Mucosa of rectum (tissue), 2 donors: ENCODE measurements around the gene CTNND2.

Source experiments
- H3K27ac ChIP-seq, 2 donors: one replicate each; pipeline ENCODE4 v1.7.0; 2013; ENCODE audit warnings: inconsistent platforms in 2 of 2, low read depth in 2 of 2, low read length in 2 of 2
- H3K27me3 ChIP-seq, 2 donors: one replicate each; pipeline ENCODE4 v1.7.0; 2013; ENCODE audit warnings: low read length in 2 of 2; ENCODE audit not compliant: control insufficient read depth in 2 of 2, insufficient read depth in 2 of 2
- H3K36me3 ChIP-seq, 2 donors: one replicate each; pipeline ENCODE4 v1.7.0; 2013; ENCODE audit warnings: low read length in 2 of 2; ENCODE audit not compliant: control insufficient read depth in 2 of 2, insufficient read depth in 2 of 2
- H3K4me1 ChIP-seq, 2 donors: one replicate each; pipeline ENCODE4 v1.7.0; 2013; ENCODE audit warnings: low read length in 2 of 2, mild to moderate bottlenecking in 1 of 2; ENCODE audit not compliant: control insufficient read depth in 2 of 2, insufficient read depth in 2 of 2
- H3K4me3 ChIP-seq, 2 donors: one replicate each; pipeline ENCODE4 v1.7.0; 2013; ENCODE audit warnings: low read length in 2 of 2
- H3K9ac ChIP-seq, 2 donors: one replicate each; pipeline ENCODE4 v1.7.0; 2013; ENCODE audit warnings: low read length in 2 of 2, low read depth in 1 of 2, mild to moderate bottlenecking in 1 of 2
- H3K9me3 ChIP-seq, 2 donors: one replicate each; pipeline ENCODE4 v1.7.0; 2013; ENCODE audit warnings: low read length in 2 of 2; ENCODE audit not compliant: control insufficient read depth in 2 of 2
- donor health status: healthy.
- donor health status: Normal muscosa, but diverticular disease.

Gene CTNND2

DNA sequence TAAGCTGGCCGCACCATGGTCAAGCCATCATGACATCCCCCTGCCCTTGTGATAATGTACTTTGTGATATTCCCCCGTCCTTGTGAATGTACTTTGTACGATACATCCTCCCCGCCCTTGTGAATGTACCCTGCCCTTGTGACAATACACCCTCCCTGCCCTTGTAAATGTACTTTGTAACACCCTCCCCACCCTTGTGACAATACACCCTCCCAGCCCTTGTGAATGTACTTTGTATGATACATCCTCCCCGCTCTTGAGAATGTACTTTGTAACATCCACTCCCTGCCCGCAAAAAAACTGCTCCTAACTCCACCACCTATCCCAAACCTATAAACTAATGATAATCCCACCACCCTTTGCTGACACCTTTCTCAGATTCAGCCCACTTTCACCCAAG lies 313.8 kb downstream of the CTNND2 start:
- Histone ChIP-seq H3K9me3 (no peaks in the 10 kb centered on the region), H3K4me1 (no peaks in the 10 kb centered on the region), H3K27me3 (no peaks in the 10 kb centered on the region), H3K9ac (no peak overlapping the region), H3K27ac (no peak overlapping the region), H3K4me3 (no peak overlapping the region), H3K36me3 (no peaks in the 10 kb centered on the region)

DNA sequence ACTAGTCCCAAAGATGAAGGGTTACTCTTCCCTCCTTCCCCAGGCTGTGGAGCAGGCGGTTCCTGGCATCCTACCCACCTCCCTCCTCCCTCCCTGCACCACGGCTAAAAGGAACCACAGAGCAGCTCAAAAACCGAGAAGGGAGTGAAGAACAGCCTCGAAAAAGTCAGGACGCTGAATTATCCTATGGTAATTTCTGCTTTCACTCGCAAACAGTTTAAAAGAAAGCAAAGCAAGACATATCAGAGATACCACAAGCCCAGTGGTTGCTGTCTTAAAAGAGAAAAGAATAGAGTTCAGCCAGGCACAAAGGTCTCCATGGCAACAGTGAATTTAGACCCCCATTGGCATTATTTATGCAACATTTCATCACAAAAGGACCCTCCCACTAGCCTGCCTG lies 315.4 kb downstream of the CTNND2 start:
- H3K9me3 ChIP-seq: no peaks in the 10 kb centered on the region
- no peak overlapping the region for H3K4me3 ChIP-seq
- no peaks in the 10 kb centered on the region for H3K27me3 ChIP-seq
- H3K4me1 ChIP-seq: no peaks in the 10 kb centered on the region
- H3K36me3 ChIP-seq: no peaks in the 10 kb centered on the region
- H3K27ac ChIP-seq: no peak overlapping the region
- H3K9ac ChIP-seq: no peak overlapping the region

DNA sequence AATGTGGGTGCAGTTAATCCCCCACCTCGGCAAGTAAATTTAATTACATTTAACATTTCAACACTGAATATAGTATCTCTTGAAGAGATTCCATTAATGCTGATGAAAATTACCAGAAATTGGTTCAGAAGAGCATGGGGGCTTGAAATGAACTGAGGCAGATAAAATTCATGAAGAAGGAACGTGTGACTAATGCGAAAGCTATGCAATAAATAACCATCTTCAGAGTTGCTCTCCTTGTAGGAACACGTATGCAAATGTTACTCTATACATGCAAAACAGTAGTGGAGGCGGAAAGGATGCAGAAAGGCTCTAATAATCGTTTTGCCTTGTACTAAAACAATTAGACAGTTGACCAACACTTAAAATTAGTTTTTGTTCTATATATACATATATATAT lies 320.2 kb downstream of the CTNND2 start:
- H3K27me3 ChIP-seq: no peaks in the 10 kb centered on the region
- no peaks in the 10 kb centered on the region for H3K36me3 ChIP-seq
- no peak overlapping the region for H3K4me3 ChIP-seq

DNA sequence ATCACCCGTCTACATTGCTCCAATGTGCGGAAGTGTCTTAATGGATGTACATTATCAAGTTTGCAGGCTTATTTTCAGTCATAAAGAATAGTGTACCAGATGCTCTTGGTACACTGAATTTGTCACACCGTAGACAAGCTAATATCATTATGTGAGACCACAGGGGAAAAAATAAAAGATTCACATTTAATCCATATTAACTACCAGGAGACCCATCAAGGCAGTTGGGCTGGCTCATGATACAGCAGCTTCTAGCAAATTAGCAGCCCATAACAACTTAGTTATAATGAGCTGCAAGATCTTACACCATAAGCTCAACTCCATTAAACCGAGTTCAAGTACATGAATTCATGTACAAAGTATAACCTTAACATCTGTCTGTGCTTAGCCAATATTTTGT lies 324.9 kb downstream of the CTNND2 start:
- H3K27ac ChIP-seq: no peak overlapping the region
- H3K27me3 ChIP-seq: no peaks in the 10 kb centered on the region
- H3K9me3 ChIP-seq: no peaks in the 10 kb centered on the region
- no peak overlapping the region for H3K9ac ChIP-seq
- H3K4me1 ChIP-seq: no peaks in the 10 kb centered on the region
- no peaks in the 10 kb centered on the region for H3K36me3 ChIP-seq
- H3K4me3 ChIP-seq: no peak overlapping the region

More for the DNA sequence above, 320.2 kb downstream of the CTNND2 start:
- Histone ChIP-seq H3K9me3 (no peaks in the 10 kb centered on the region), H3K9ac (no peak overlapping the region), H3K27ac (no peak overlapping the region), H3K4me1 (no peaks in the 10 kb centered on the region)

DNA sequence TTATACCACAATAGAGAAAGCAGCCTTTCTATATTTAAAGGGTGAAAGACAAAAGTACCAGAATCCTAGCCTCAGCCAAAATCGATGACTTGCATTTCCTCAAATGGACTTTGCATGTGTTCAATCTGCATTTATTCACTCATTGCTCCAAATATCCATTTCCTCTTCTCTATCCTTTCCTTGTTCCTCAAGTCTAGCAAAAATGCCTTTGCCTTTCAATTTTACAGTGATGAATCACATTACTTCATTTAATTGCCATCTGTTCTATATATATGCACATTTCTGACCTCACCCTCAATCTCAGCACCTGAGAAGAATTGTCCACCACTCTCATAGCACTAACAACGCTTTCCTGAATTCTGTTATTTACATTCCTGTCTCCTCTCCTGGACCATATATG lies 329.5 kb downstream of the CTNND2 start:
- no peak overlapping the region for H3K27ac ChIP-seq
- H3K9me3 ChIP-seq: no peaks in the 10 kb centered on the region
- no peak overlapping the region for H3K4me3 ChIP-seq
- no peaks in the 10 kb centered on the region for H3K4me1 ChIP-seq
- no peaks in the 10 kb centered on the region for H3K27me3 ChIP-seq
- H3K36me3 ChIP-seq: no peaks in the 10 kb centered on the region
- no peak overlapping the region for H3K9ac ChIP-seq

DNA sequence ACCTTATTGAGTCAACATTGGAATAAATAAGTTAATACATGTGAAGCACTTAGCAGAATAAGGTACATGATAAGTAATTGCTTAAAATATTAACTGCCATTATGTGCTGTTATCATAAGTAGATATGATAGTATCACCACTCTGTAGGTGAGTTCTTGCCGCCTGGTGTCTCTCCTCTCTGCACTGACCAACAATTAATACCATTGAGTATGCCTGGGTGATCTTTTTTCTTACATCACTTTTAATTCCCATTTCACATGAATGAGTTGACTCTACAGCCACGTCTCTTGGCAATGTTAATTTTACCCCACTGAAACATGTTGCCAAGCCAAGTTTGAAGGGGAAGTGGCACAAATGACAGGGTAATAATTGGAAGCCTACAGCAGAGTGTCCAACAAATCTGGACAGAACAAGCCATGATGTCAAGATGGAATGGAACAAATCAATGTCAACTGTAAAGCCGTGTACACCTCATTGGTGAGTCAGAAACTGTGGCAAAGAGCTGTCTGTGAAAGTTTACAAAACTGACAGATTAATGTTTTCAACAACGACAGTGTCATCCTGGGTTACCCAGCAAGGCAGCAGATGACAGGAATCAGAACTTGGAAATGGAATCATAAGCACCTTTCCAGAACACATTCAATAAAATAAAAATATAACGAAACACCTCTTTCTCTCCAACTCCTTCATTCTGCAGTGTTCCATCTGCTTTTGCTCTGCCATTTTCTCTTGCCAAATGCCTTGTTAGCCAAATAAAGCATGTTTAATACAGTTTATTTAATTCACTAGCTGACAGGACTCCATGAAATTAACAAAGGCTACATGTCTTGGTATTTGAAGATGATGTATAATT lies 330.9 kb downstream of the CTNND2 start:
- H3K4me1 ChIP-seq: no peaks in the 10 kb centered on the region
- no peaks in the 10 kb centered on the region for H3K9me3 ChIP-seq
- no peaks in the 10 kb centered on the region for H3K27me3 ChIP-seq
- H3K9ac ChIP-seq: no peak overlapping the region
- no peak overlapping the region for H3K27ac ChIP-seq
- H3K4me3 ChIP-seq: no peak overlapping the region
- no peaks in the 10 kb centered on the region for H3K36me3 ChIP-seq

DNA sequence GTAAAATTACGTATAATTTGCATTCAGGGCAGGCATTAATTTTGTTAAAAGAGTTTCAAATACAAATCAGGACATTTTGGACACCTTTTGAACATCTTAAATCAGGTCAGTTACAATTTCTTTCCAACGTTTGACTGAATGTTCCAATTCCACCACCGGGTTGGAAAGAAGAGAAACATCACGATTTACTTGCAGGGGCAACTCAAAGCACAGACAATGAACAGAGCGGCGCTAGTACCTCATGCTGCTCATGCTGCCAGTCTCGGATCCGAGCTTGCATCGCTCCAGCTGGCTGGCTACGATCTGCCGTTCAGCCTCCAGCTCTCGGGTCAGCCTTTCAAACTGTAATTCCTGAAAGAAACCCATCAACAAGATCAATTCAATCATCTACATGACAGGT lies 339.5 kb downstream of the CTNND2 start:
- H3K27ac ChIP-seq: no peak overlapping the region

DNA sequence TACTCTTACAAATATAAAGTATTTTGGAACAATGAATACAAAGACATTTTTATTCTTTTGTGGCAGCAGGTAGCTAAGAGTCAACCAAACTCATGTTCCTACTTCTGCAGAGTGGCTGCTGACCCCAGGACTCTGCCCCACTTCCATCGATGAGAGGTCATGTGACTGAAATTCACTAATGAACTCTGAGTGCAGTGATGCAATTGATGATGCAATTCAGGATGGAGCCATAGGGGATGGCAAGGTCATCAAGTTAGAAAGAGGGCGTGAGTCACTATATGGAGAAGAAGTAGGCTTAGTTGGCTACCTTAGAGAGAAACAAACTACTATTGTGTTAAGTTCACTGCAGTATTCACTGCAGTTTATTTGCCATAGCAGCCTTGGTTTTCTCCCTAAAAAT lies 340.4 kb downstream of the CTNND2 start:
- Histone ChIP-seq H3K4me3 (no peak overlapping the region), H3K9ac (no peak overlapping the region), H3K36me3 (no peaks in the 10 kb centered on the region), H3K27ac (no peak overlapping the region), H3K27me3 (no peaks in the 10 kb centered on the region), H3K9me3 (no peaks in the 10 kb centered on the region), H3K4me1 (no peaks in the 10 kb centered on the region)

More for the DNA sequence above, 339.5 kb downstream of the CTNND2 start:
- no peak overlapping the region for H3K4me3 ChIP-seq
- no peaks in the 10 kb centered on the region for H3K36me3 ChIP-seq
- no peak overlapping the region for H3K9ac ChIP-seq
- no peaks in the 10 kb centered on the region for H3K4me1 ChIP-seq
- no peaks in the 10 kb centered on the region for H3K27me3 ChIP-seq
- H3K9me3 ChIP-seq: no peaks in the 10 kb centered on the region

DNA sequence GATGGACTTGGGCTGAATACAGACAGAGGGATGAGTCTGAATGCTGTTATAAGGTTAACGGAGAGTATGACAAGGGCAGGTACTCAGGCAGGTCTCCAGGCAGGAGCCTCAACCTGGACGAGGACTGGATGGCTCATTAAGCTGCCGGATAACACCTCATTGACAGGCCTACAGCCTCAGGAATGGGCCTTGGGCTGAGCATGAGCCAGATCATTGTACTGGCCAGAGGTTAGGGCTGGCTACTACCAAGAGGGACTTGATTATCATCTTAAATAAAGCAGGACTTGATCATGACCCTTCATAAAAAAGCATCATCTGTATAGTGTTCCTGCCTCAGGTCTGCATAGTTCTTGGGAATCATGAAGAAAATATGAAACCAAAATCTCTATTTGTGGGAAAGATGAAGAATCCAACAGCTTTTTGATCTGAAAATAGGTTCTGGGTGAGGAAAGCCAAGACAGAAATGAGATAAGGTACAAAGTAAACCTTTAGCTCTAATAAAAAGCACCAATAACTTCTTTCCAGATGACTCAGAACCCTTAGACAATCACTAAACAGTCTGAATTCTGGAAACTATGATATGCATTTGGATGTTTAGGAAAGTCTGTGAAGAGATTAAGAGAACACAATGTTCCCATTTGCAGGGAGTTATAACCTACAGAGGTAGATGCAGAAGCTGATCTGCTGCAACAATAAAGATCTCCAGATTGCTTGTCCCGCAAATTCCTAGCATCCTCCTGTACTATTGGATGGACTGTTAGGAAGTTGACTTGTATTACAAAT lies 343.1 kb downstream of the CTNND2 start:
- H3K9ac ChIP-seq: no peak overlapping the region
- no peaks in the 10 kb centered on the region for H3K9me3 ChIP-seq
- no peaks in the 10 kb centered on the region for H3K4me1 ChIP-seq
- no peak overlapping the region for H3K27ac ChIP-seq
- no peaks in the 10 kb centered on the region for H3K36me3 ChIP-seq
- H3K27me3 ChIP-seq: no peaks in the 10 kb centered on the region
- H3K4me3 ChIP-seq: no peak overlapping the region

DNA sequence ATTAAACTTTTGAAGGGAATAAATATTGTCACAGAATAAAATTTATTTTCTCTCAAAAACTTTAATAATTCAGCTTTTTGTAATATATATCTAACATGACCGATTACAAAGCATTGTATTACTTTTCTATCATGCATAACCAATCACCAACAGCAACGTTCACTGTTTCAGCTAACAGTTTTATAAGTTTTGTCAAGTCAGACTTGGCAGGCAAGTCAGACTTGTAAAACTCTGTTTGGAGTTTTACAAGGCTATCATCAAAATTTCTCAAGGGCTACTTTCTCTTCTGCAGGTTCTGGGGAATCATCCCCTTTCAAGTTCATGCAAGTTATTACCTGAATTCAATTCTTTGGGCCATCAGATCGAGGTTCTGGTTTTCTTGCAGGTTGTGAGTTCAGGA lies 347.2 kb downstream of the CTNND2 start:
- no peak overlapping the region for H3K9ac ChIP-seq
- H3K27ac ChIP-seq: no peak overlapping the region
- H3K4me1 ChIP-seq: no peaks in the 10 kb centered on the region
- H3K4me3 ChIP-seq: no peak overlapping the region
- H3K27me3 ChIP-seq: no peaks in the 10 kb centered on the region
- no peaks in the 10 kb centered on the region for H3K9me3 ChIP-seq
- no peaks in the 10 kb centered on the region for H3K36me3 ChIP-seq
